GM18505 (cell line): ENCODE measurements around the gene PHACTR3.

Experiments
- ATAC-seq: cut with Tn5 transposase; IDR thresholded peaks from one replicate; pipeline ENCODE4 v1.9.1; 2021; ENCODE audit not compliant: unreplicated experiment
- POLR2A ChIP-seq: IDR thresholded peaks from 4 replicates; pipeline ENCODE4 v1.6.1; 2011; ENCODE audit warnings: borderline replicate concordance; ENCODE audit not compliant: insufficient read depth, insufficient read length; ENCODE audit errors: extremely low read depth

The PHACTR3 gene

GRCh38 chr20:59788196-59788735 lies 183.9 kb downstream of the PHACTR3 start:
- no peak for ATAC-seq
- TF ChIP-seq POLR2A, result no peak

- no peak for TF ChIP-seq POLR2A
- ATAC-seq, result no peak
Observed at GRCh38 chr20:59788811-59789397, 184.6 kb downstream of the PHACTR3 start.

- no peak for TF ChIP-seq POLR2A
Observed at GRCh38 chr20:59789686-59790085, 185.3 kb downstream of the PHACTR3 start.

GRCh38 chr20:59790346-59790745 lies 186.0 kb downstream of the PHACTR3 start:
- ATAC-seq, result no peak
- no peak for TF ChIP-seq POLR2A

More at GRCh38 chr20:59789686-59790085, 185.3 kb downstream of the PHACTR3 start:
- no peak for ATAC-seq

DNA sequence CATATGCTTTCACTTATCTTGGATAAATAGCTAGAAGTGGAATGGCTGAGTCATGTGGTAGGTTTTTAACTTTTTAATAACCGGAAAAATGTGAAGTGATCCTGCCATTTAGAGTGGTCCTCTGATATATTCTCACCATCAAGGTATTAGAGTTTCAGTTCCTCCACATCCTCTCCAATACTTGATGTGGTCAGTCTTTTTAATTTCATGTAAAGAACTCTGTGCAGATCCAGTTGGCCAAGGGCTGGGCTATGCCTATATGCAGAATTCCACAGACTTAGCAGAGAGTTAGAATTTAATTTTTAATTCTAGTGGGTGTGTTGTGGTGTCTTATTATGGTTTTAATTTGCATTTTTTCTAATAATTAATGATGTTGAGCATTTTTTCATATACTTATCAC lies 188.0 kb downstream of the PHACTR3 start:
- no peak for TF ChIP-seq POLR2A
- ATAC-seq, result no peak

DNA sequence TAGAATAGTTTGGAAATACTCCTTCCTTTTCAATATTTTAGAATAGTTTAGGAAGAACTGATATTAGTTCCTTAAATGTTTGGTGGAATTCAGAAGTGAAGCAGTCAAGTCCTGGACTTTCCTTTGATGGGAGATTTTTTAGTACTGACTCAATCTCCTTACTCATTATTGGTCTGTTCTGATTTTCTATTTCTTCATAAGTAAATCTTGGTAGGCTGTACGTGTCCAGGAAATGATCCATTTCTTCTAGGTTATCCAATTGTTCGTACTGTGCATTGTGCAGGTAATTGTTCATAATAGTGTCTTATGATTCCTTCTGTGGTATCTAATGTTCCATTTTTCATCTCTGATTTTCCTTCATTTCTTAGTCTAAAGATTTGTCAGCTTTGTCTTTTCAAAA lies 190.2 kb downstream of the PHACTR3 start:
- no peak for TF ChIP-seq POLR2A
- ATAC-seq, result no peak

GRCh38 chr20:59800309-59800708 lies 196.0 kb downstream of the PHACTR3 start:
- no peak for ATAC-seq
- no peak for TF ChIP-seq POLR2A

DNA sequence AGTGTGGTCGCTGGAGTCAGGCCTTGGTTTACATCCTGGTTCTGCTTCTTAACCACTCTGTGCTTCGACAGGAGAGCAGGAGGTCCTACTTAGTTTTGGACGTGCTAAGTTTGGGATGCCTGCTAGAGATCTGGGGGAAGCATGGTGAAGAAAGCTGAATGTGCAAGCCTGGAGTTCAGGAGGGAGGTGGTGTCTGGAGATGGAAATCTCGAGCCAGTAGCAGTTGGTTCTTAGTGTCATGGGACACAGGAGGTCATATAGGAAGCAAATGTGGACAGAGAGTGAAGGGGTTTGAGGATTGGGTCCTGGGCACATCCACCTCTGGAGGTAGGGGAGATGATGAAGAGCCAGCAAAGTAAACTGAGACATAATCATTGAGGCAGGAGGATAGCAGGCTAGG lies 197.7 kb downstream of the PHACTR3 start:
- ATAC-seq, result no peak
- no peak for TF ChIP-seq POLR2A

DNA sequence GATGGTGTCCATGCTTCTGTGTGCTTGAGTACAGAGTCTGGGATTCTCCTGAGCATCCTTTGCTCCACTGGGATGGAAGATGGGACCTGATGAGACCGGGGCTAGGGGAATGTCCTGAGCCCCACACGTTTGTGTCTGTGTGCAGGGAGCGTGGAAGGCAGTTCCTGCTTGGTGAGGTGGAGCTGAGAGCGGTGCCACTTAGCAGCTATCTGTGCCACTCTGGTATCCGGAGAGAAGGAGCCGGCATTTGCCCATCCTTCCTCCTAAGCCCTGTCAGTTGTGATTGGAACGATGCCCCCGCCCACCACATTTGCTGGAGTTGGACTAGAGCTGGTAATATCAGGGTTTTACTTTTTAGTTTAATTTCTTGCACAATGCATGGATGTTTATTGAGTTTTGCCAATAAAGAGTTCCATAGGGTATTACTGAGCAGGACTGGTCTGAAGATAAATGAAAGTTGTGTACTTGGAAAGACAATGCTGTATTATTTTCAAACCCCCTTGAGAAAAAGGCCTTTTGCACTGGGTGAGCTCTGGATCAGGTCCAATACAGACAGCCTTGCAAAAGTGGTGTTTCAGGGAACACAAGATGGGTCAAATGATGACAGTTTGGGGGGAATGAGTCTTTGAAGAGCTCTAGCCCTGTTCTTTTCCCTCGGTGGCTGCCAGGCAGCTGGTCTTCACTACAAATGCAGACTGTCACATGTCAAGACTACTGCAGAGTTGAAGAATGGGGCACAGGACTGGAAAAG lies 198.3 kb downstream of the PHACTR3 start:
- TF ChIP-seq POLR2A, result no peak
- no peak for ATAC-seq

GRCh38 chr20:59804347-59804746 lies 200.0 kb downstream of the PHACTR3 start:
- ATAC-seq, result no peak
- no peak for TF ChIP-seq POLR2A

GRCh38 chr20:59804871-59805665 lies 200.7 kb downstream of the PHACTR3 start:
- no peak for ATAC-seq
- TF ChIP-seq POLR2A, result no peak

- ATAC-seq, result no peak
- no peak for TF ChIP-seq POLR2A
Observed at GRCh38 chr20:59805786-59806577, 201.6 kb downstream of the PHACTR3 start.

DNA sequence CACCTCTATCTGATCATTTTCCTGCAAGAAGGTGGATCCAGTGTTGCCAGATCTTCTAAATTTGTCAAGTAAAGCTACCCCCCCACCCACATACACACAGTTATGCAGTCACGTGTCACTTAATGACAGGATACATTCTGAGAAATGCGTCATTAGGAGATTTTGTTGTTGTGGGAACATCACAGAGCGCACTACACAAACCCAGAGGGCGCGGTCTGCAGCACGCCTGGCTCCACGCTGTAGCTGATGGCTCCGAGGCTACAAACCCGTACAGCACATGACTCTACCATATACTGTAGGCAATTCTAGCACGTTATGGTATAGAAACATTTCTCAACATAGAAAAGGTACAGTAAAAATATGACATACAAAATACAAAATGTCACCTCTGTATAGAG lies 202.2 kb downstream of the PHACTR3 start:
- no peak for TF ChIP-seq POLR2A
- no peak for ATAC-seq
